ENCODE results near the gene CAVIN2.

CAVIN2 gene

GRCh38 chr2:191853843-191854242 lies 7.0 kb upstream of the CAVIN2 start:
- TF ChIP-seq CTCF (IDR thresholded peaks at IDR 0.05; ENCODE audit: borderline replicate concordance, control extremely low read depth, extremely low read depth, insufficient read depth, missing control alignments) = no peak
- in situ Hi-C loops (cut with MboI; ENCODE audit: low sequenced_read_pairs, unreplicated experiment) = no loop called here
- DNase-seq (ENCODE audit: low spot score) = no peak

- TF ChIP-seq CTCF (IDR thresholded peaks at IDR 0.05; ENCODE audit: borderline replicate concordance, control extremely low read depth, extremely low read depth, insufficient read depth, missing control alignments) = no peak
- no peak for DNase-seq (ENCODE audit: low spot score)
- in situ Hi-C loops (cut with MboI; ENCODE audit: low sequenced_read_pairs, unreplicated experiment) = no loop called here
Measured at GRCh38 chr2:191851158-191851557, 4.3 kb upstream of the CAVIN2 start.

- DNase-seq (ENCODE audit: low spot score) = no peak
- in situ Hi-C loops (cut with MboI; ENCODE audit: low sequenced_read_pairs, unreplicated experiment) = no loop called here
- TF ChIP-seq CTCF (IDR thresholded peaks at IDR 0.05; ENCODE audit: borderline replicate concordance, control extremely low read depth, extremely low read depth, insufficient read depth, missing control alignments) = no peak
Measured at GRCh38 chr2:191848771-191849767, 2.2 kb upstream of the CAVIN2 start.

- in situ Hi-C loops (cut with MboI; ENCODE audit: low sequenced_read_pairs, unreplicated experiment) = no loop called here
- DNase-seq (ENCODE audit: low spot score) = no peak
- TF ChIP-seq CTCF (IDR thresholded peaks at IDR 0.05; ENCODE audit: borderline replicate concordance, control extremely low read depth, extremely low read depth, insufficient read depth, missing control alignments) = no peak
Measured at GRCh38 chr2:191847764-191848163, 876 bp upstream of the CAVIN2 start.

- in situ Hi-C loops (cut with MboI; ENCODE audit: low sequenced_read_pairs, unreplicated experiment) = no loop called here
- no peak for TF ChIP-seq CTCF (IDR thresholded peaks at IDR 0.05; ENCODE audit: borderline replicate concordance, control extremely low read depth, extremely low read depth, insufficient read depth, missing control alignments)
- no peak for DNase-seq (ENCODE audit: low spot score)
Measured at GRCh38 chr2:191845876-191846514, 893 bp downstream of the CAVIN2 start.

GRCh38 chr2:191845248-191845715 lies 1.6 kb downstream of the CAVIN2 start:
- no peak for TF ChIP-seq CTCF (IDR thresholded peaks at IDR 0.05; ENCODE audit: borderline replicate concordance, control extremely low read depth, extremely low read depth, insufficient read depth, missing control alignments)
- no peak for DNase-seq (ENCODE audit: low spot score)
- in situ Hi-C loops (cut with MboI; ENCODE audit: low sequenced_read_pairs, unreplicated experiment) = no loop called here
